MV-4-11 (cell line): Measurements from ENCODE around the gene SLC9A6.
"Not testable (repeated sequence)": the region's sequence is repeated elsewhere in the genome, so short reads cannot be mapped to it uniquely, and the experiment has no call there.

Experiments used
- DNase-seq: peaks from one replicate; lab custom pipeline; 2025; lab: John Stamatoyannopoulos, UW

Gene SLC9A6

GRCh38 chrX:136029766-136030165, 44.5 kb downstream of the SLC9A6 start:
- no peak for DNase-seq

- peak; percentile 11 for DNase-seq
Observed at GRCh38 chrX:136030303-136031191, 45.3 kb downstream of the SLC9A6 start.

- DNase-seq, result no peak
Observed at GRCh38 chrX:136031626-136032025, 46.4 kb downstream of the SLC9A6 start.

- peak; percentile 30 for DNase-seq
Observed at GRCh38 chrX:136032370-136032769, 47.1 kb downstream of the SLC9A6 start.

- DNase-seq, result no peak
Observed at GRCh38 chrX:136034668-136035067, 49.4 kb downstream of the SLC9A6 start.

GRCh38 chrX:136035663-136036062, 50.4 kb downstream of the SLC9A6 start:
- DNase-seq, result no peak

- no peak for DNase-seq
Observed at GRCh38 chrX:136039485-136039884, 54.2 kb downstream of the SLC9A6 start.

- DNase-seq, result no peak
Observed at GRCh38 chrX:136039968-136040367, 54.7 kb downstream of the SLC9A6 start.

- no peak for DNase-seq
Observed at GRCh38 chrX:136041254-136041812, 56.1 kb downstream of the SLC9A6 start.

GRCh38 chrX:136045008-136045407, 59.8 kb downstream of the SLC9A6 start:
- no peak for DNase-seq

GRCh38 chrX:136046295-136047015, 61.2 kb downstream of the SLC9A6 start:
- no peak for DNase-seq

GRCh38 chrX:136047016-136047642, 61.9 kb downstream of the SLC9A6 start:
- no peak for DNase-seq

- DNase-seq, result no peak
Observed at GRCh38 chrX:136047969-136048368, 62.7 kb downstream of the SLC9A6 start.

- no peak for DNase-seq
Observed at GRCh38 chrX:136048446-136048845, 63.2 kb downstream of the SLC9A6 start.

- no peak for DNase-seq
Observed at GRCh38 chrX:136049608-136050007, 64.4 kb downstream of the SLC9A6 start.

GRCh38 chrX:136050875-136051274, 65.6 kb downstream of the SLC9A6 start:
- not testable (repeated sequence) for DNase-seq

- DNase-seq, result no peak
Observed at GRCh38 chrX:136051611-136052010, 66.4 kb downstream of the SLC9A6 start.

GRCh38 chrX:136055651-136056221, 70.5 kb downstream of the SLC9A6 start:
- peak; percentile 1 for DNase-seq

- DNase-seq, result no peak
Observed at GRCh38 chrX:136057567-136057966, 72.3 kb downstream of the SLC9A6 start.

GRCh38 chrX:136059350-136059749, 74.1 kb downstream of the SLC9A6 start:
- DNase-seq, result no peak

- no peak for DNase-seq
Observed at GRCh38 chrX:136061286-136061685, 76.1 kb downstream of the SLC9A6 start.

- DNase-seq, result no peak
Observed at GRCh38 chrX:136061696-136062095, 76.5 kb downstream of the SLC9A6 start.
